Keratinocyte (primary cell): ENCODE data around the gene CARS1. TPM values are rescaled to one million over a fixed set of nuclear protein-coding genes. Genes with fewer than 3 reads are reported as not detected.

Experiments used
- DNase-seq: peaks from one replicate; pipeline ENCODE4 v3.0.0-alpha.2; 2011; ENCODE audit warnings: low read depth, missing footprints, low spot score
- FAIRE-seq: peaks from 2 replicates; lab custom pipeline; 2011; peaks lifted over from hg19 to GRCh38; lab: Jason Lieb, UNC
- H2AFZ ChIP-seq: 2 replicates; pipeline ENCODE4 v1.6.0; 2012; ENCODE audit warnings: low read length, control low read depth, inconsistent platforms; ENCODE audit not compliant: control insufficient read depth
- H3K27ac ChIP-seq: 2 replicates; pipeline ENCODE4 v1.5.1; 2011; ENCODE audit warnings: low read length; ENCODE audit not compliant: control insufficient read depth, insufficient read depth
- H3K27me3 ChIP-seq: 3 replicates; pipeline ENCODE4 v1.6.0; 2011; ENCODE audit warnings: low read length; ENCODE audit not compliant: control insufficient read depth, insufficient read depth; ENCODE audit errors: extremely low read depth
- H3K36me3 ChIP-seq, 2 experiments: 2 replicates in 1 of 2; 3 replicates in 1 of 2; pipeline ENCODE4 v1.5.1; 2011; ENCODE audit warnings: low read length in 2 of 2, mild to moderate bottlenecking in 1 of 2; ENCODE audit not compliant: control insufficient read depth in 2 of 2, insufficient read depth in 2 of 2; ENCODE audit errors: extremely low read depth in 1 of 2
- H3K4me1 ChIP-seq: 3 replicates; pipeline ENCODE4 v1.5.1; 2011; ENCODE audit warnings: low read length; ENCODE audit not compliant: control insufficient read depth, insufficient read depth; ENCODE audit errors: extremely low read depth
- H3K4me2 ChIP-seq: 3 replicates; pipeline ENCODE4 v1.6.0; 2011; ENCODE audit warnings: low read depth, low read length; ENCODE audit not compliant: control insufficient read depth, insufficient read depth; ENCODE audit errors: extremely low read depth
- H3K4me3 ChIP-seq, 3 experiments: fragments of 200-600 bp in 1 of 3; sonication (generic) in 1 of 3; 2 replicates in 2 of 3; 3 replicates in 1 of 3; pipeline ENCODE4 v1.5.1; 2011 to 2016; ENCODE audit warnings: low read length in 3 of 3, mild to moderate bottlenecking in 3 of 3, control low read depth in 2 of 3, inconsistent platforms in 1 of 3, low read depth in 1 of 3, mixed read lengths in 1 of 3, mixed run types in 1 of 3, moderate library complexity in 1 of 3; ENCODE audit not compliant: control insufficient read depth in 2 of 3, insufficient read depth in 2 of 3; ENCODE audit errors: extremely low read depth in 1 of 3
- H3K79me2 ChIP-seq: 2 replicates; pipeline ENCODE4 v1.6.0; 2012; ENCODE audit warnings: low read length; ENCODE audit not compliant: control insufficient read depth, insufficient read depth
- H3K9ac ChIP-seq: 3 replicates; pipeline ENCODE4 v1.6.0; 2011; ENCODE audit warnings: low read length; ENCODE audit not compliant: control insufficient read depth, insufficient read depth; ENCODE audit errors: extremely low read depth
- H3K9me1 ChIP-seq: 3 replicates; pipeline ENCODE4 v1.6.0; 2011; ENCODE audit warnings: low read length; ENCODE audit not compliant: control insufficient read depth, insufficient read depth; ENCODE audit errors: extremely low read depth
- H3K9me3 ChIP-seq: 2 replicates; pipeline ENCODE4 v1.5.1; 2012; ENCODE audit warnings: low read depth, low read length; ENCODE audit not compliant: control insufficient read depth
- H4K20me1 ChIP-seq: 3 replicates; pipeline ENCODE4 v1.6.0; 2011; ENCODE audit warnings: low read length; ENCODE audit not compliant: control insufficient read depth, insufficient read depth; ENCODE audit errors: extremely low read depth
- EZH2 ChIP-seq: IDR thresholded peaks from one replicate; pipeline ENCODE4 v1.6.1; 2012; ENCODE audit warnings: inconsistent platforms, mild to moderate bottlenecking, low read length, moderate library complexity
- dilution Hi-C: fragments of 300-500 bp; cut with MboI; formaldehyde crosslinking; loops from one replicate; pipeline ENCODE4 v1.7.0; 2020; ENCODE audit warnings: low sequenced_read_pairs; ENCODE audit not compliant: extremely low pct_ligation_motif_present
- polyA plus RNA-seq, 5 experiments: library from polyadenylated mRNA; depleted of rRNA in 3 of 5; stranded (reverse) in 3 of 5; stranded (forward) in 1 of 5; unstranded in 1 of 5; fragments of >200 nt; gene quantifications; 1 replicate in 1 of 5; 2 replicates in 3 of 5; 3 replicates in 1 of 5; pipeline versions ENCODE4 v1.2.1 to v1.2.3, GENCODE V29; 2011 to 2012; ENCODE audit warnings: missing spikeins in 2 of 5, low read depth in 1 of 5, low replicate concordance in 1 of 5
- TF ChIP-seq, protein P1 (sequence below), 3 experiments: IDR thresholded peaks in 1 of 3; conservative IDR thresholded peaks in 1 of 3; optimal IDR thresholded peaks in 1 of 3; 2 replicates in 2 of 3; 3 replicates in 1 of 3; pipeline versions ENCODE3 to v1.5.1; 2011; ENCODE audit warnings: low read length in 3 of 3, mild to moderate bottlenecking in 3 of 3, moderate library complexity in 2 of 3, control low read depth in 1 of 3, inconsistent platforms in 1 of 3; ENCODE audit not compliant: insufficient read depth in 2 of 3; ENCODE audit errors: extremely low read depth in 1 of 3

Gene CARS1
- polyA plus RNA-seq, 1 donor (not counting 4 experiments of a cell fraction or from before 2014, with no cell fraction given), result 60.7 TPM

GRCh38 chr11:3081386-3081751 is 24.1 kb upstream of the CARS1 start:
- Histone ChIP-seq H3K36me3 (no peaks in the 10 kb centered on the region), H3K9me1 (no peaks in the 10 kb centered on the region), H4K20me1 (no peaks in the 10 kb centered on the region), H3K9me3 (no peaks in the 10 kb centered on the region), H3K27ac (no peak overlapping the region), H2AFZ (no peak overlapping the region), H3K9ac (no peak overlapping the region), H3K79me2 (no peaks in the 10 kb centered on the region), H3K4me1 (no peaks in the 10 kb centered on the region), H3K27me3 (peaks cover 4% of the 10 kb centered on the region), H3K4me2 (no peak overlapping the region), H3K4me3 (no peak overlapping the region)
- no peak for FAIRE-seq
- dilution Hi-C loops, result no loop called here
- TF ChIP-seq EZH2, result no peak
- TF ChIP-seq, protein P1, sequence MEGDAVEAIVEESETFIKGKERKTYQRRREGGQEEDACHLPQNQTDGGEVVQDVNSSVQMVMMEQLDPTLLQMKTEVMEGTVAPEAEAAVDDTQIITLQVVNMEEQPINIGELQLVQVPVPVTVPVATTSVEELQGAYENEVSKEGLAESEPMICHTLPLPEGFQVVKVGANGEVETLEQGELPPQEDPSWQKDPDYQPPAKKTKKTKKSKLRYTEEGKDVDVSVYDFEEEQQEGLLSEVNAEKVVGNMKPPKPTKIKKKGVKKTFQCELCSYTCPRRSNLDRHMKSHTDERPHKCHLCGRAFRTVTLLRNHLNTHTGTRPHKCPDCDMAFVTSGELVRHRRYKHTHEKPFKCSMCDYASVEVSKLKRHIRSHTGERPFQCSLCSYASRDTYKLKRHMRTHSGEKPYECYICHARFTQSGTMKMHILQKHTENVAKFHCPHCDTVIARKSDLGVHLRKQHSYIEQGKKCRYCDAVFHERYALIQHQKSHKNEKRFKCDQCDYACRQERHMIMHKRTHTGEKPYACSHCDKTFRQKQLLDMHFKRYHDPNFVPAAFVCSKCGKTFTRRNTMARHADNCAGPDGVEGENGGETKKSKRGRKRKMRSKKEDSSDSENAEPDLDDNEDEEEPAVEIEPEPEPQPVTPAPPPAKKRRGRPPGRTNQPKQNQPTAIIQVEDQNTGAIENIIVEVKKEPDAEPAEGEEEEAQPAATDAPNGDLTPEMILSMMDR (optimal IDR thresholded peaks at IDR 0.05 in 1 of 3, IDR thresholded peaks at IDR 0.05 in 1 of 3, conservative IDR thresholded peaks at IDR 0.05 in 1 of 3; ENCODE audit: extremely low read depth in 1 of 3, insufficient read depth in 2 of 3, low read length in 3 of 3), result no peak
- no peak for DNase-seq

- TF ChIP-seq EZH2, result no peak
- TF ChIP-seq, protein P1 (optimal IDR thresholded peaks at IDR 0.05 in 1 of 3, IDR thresholded peaks at IDR 0.05 in 1 of 3, conservative IDR thresholded peaks at IDR 0.05 in 1 of 3; ENCODE audit: extremely low read depth in 1 of 3, insufficient read depth in 2 of 3, low read length in 3 of 3), result no peak
- H3K9me1 ChIP-seq, result no peaks in the 10 kb centered on the region
- H3K4me3 ChIP-seq, result no peak overlapping the region
- H3K27me3 ChIP-seq, result peaks cover 1% of the 10 kb centered on the region
- FAIRE-seq (no peak), DNase-seq (no peak)
- H3K4me2 ChIP-seq, result no peak overlapping the region
- H3K9ac ChIP-seq, result no peak overlapping the region
- H3K9me3 ChIP-seq, result no peaks in the 10 kb centered on the region
- dilution Hi-C loops, result no loop called here
- H3K36me3 ChIP-seq, result no peaks in the 10 kb centered on the region
- no peak overlapping the region for H2AFZ ChIP-seq
- no peaks in the 10 kb centered on the region for H3K4me1 ChIP-seq
- H3K27ac ChIP-seq, result no peak overlapping the region
- no peaks in the 10 kb centered on the region for H4K20me1 ChIP-seq
- H3K79me2 ChIP-seq, result no peaks in the 10 kb centered on the region
Measured at GRCh38 chr11:3080733-3081385, 23.6 kb upstream of the CARS1 start.
